HCT116 (cell line): ENCODE results near the gene NCOA1.

Experiments
- POLR2A ChIP-seq: IDR thresholded peaks from 2 replicates; pipeline ENCODE4 v1.7.0; 2011; ENCODE audit warnings: borderline replicate concordance; ENCODE audit not compliant: insufficient read depth, insufficient read length; ENCODE audit errors: extremely low read depth
- POLR2AphosphoS5 ChIP-seq: IDR thresholded peaks from 2 replicates; pipeline ENCODE4 v1.6.1; 2011; ENCODE audit warnings: mild to moderate bottlenecking, low read depth, low read length, moderate library complexity
- RAD21 ChIP-seq: IDR thresholded peaks from 2 replicates; pipeline ENCODE4 v1.6.1; 2012; ENCODE audit warnings: low read depth, mild to moderate bottlenecking
- YY1 ChIP-seq: IDR thresholded peaks from 2 replicates; pipeline ENCODE4 v1.6.1; 2011; ENCODE audit warnings: low read length, low read depth, moderate library complexity, mild to moderate bottlenecking; ENCODE audit not compliant: insufficient replicate concordance; ENCODE audit errors: extremely low read depth
- TF ChIP-seq, protein P1 (sequence below), 3 experiments: fragments of 200-600 bp in 1 of 3; sonication (generic) in 1 of 3; IDR thresholded peaks in 2 of 3; conservative IDR thresholded peaks in 1 of 3; 2 replicates each; pipeline ENCODE4 v1.5.1; 2012 to 2017; ENCODE audit warnings: low read depth in 2 of 3, low read length in 2 of 3, antibody characterized with exemption in 1 of 3, borderline replicate concordance in 1 of 3, control low read depth in 1 of 3, mild to moderate bottlenecking in 1 of 3, mixed read lengths in 1 of 3, mixed run types in 1 of 3, moderate library complexity in 1 of 3; ENCODE audit not compliant: insufficient read depth in 1 of 3
- TF ChIP-seq, protein P2 (sequence below): IDR thresholded peaks from 2 replicates; pipeline ENCODE4 v1.6.1; 2012

DNA sequence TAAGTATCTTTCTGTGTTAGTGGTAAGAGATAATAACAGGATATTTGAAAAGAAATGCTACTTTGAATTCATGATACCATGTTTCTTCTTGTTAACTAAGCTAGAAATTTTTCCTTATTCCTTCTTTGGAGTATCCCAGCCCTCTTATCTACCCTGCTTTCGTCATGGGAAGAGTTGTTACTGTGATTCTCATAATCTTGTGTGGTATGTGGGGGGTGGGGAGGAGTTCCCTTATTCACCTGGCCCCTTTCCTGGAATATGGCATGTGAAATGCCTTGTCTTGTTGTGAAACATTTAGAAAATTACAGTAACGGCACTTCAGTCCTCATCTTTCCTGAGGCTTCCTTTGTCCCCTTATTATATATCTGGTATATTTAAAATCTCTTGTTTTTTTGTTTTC, 129.9 kb downstream of the NCOA1 start:
- TF ChIP-seq, protein P1, sequence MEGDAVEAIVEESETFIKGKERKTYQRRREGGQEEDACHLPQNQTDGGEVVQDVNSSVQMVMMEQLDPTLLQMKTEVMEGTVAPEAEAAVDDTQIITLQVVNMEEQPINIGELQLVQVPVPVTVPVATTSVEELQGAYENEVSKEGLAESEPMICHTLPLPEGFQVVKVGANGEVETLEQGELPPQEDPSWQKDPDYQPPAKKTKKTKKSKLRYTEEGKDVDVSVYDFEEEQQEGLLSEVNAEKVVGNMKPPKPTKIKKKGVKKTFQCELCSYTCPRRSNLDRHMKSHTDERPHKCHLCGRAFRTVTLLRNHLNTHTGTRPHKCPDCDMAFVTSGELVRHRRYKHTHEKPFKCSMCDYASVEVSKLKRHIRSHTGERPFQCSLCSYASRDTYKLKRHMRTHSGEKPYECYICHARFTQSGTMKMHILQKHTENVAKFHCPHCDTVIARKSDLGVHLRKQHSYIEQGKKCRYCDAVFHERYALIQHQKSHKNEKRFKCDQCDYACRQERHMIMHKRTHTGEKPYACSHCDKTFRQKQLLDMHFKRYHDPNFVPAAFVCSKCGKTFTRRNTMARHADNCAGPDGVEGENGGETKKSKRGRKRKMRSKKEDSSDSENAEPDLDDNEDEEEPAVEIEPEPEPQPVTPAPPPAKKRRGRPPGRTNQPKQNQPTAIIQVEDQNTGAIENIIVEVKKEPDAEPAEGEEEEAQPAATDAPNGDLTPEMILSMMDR (IDR thresholded peaks at IDR 0.05 in 2 of 3, conservative IDR thresholded peaks at IDR 0.05 in 1 of 3; ENCODE audit: borderline replicate concordance in 1 of 3, insufficient read depth in 1 of 3, low read depth in 2 of 3, low read length in 2 of 3): no peak
- TF ChIP-seq, protein P2, sequence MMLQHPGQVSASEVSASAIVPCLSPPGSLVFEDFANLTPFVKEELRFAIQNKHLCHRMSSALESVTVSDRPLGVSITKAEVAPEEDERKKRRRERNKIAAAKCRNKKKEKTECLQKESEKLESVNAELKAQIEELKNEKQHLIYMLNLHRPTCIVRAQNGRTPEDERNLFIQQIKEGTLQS: no peak
- TF ChIP-seq POLR2AphosphoS5 (no peak), YY1 (no peak), POLR2A (no peak), RAD21 (no peak)
